Activated naive CD8-positive, alpha-beta T cell treated with anti-CD3 and anti-CD28 coated beads for 36 hours (primary cell): Measurements from ENCODE around the gene ZNF547. TPM values are rescaled to one million over a fixed set of nuclear protein-coding genes. Genes with fewer than 3 reads are reported as not detected.

Experiments
- DNase-seq: peaks from one replicate; pipeline ENCODE4 v3.0.0; 2021
- H3K27ac Mint-ChIP-seq: one replicate; pipeline ENCODE4 v1.8.0; 2022; ENCODE audit warnings: mild to moderate bottlenecking, moderate library complexity, mixed read lengths
- H3K27me3 Mint-ChIP-seq: one replicate; pipeline ENCODE4 v1.8.0; 2022; ENCODE audit warnings: mild to moderate bottlenecking, mixed read lengths
- H3K36me3 Mint-ChIP-seq: one replicate; pipeline ENCODE4 v1.8.0; 2021; ENCODE audit warnings: mild to moderate bottlenecking, mixed read lengths
- H3K4me1 Mint-ChIP-seq: one replicate; pipeline ENCODE4 v1.8.0; 2021; ENCODE audit warnings: mixed read lengths
- H3K4me3 Mint-ChIP-seq: one replicate; pipeline ENCODE4 v1.8.0; 2022; ENCODE audit warnings: mild to moderate bottlenecking, moderate library complexity, mixed read lengths
- H3K9me3 Mint-ChIP-seq: one replicate; pipeline ENCODE4 v1.8.0; 2022; ENCODE audit warnings: mixed read lengths
- total RNA-seq, 2 experiments: library from RNA; stranded (reverse); gene quantifications; one replicate each; pipeline ENCODE4 v1.2.3, GENCODE V29; 2021

Gene ZNF547
- total RNA-seq: 1 to 10 TPM; 1.6 to 1.8 TPM

DNA sequence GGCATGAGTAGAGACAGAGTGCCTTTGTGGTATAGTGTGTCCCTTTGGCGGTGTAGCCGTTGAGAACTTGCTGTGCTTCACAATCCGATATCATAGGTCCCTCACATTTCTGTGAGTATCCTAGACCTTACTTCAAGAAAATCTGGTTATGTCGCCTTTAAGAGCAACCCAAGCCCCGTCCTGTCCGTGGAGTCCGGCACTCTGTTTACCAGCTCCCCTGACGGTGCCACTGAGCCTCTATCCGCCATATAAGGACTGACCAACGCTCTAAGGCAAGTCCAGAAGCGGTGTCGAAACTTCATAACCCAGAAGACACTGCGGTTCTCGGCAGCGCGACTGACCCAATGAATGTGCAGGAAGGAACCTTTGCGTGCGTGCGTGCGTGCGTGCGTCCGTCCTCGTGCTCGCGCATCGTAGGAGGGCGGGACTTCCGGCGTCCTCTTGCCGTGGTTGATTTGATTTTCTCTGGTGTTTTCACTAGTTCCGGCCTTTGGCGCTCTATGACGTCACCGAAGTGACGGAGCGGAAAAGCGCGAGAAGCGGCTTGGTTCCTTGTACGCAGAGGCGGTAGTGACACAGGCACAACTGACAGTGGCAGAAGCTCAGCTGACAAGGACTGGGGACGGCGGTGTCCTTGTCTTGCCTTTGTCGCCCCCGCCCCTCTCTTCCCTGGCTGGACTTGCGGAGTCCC is at the start of gene ZNF547, which contains the start of gene TRAPPC2B:
TSS of gene ZNF547 (plus strand) at position 555 of the 691 bp plus-strand sequence. CDS start 5,005 bp downstream, outside the sequence.
TSS of gene TRAPPC2B (plus strand) at position 555 of the 691 bp plus-strand sequence. CDS start 1,283 bp downstream, outside the sequence.
- Mint-ChIP-seq H3K36me3 (peaks cover 55% of the 10 kb centered on the region), H3K27me3 (no peaks in the 10 kb centered on the region), H3K9me3 (peaks cover 23% of the 10 kb centered on the region), H3K27ac (peak within 1 kb of the TSS; percentile 97), H3K4me3 (peak within 1 kb of the TSS; percentile 91), H3K4me1 (peaks cover 10% of the 10 kb centered on the region)
- DNase-seq: peak; percentile 97

- H3K4me1 Mint-ChIP-seq: peaks cover 2% of the 10 kb centered on the region
- peaks cover 22% of the 10 kb centered on the region for H3K27me3 Mint-ChIP-seq
- H3K9me3 Mint-ChIP-seq: peaks cover 31% of the 10 kb centered on the region
- no peak overlapping the region for H3K27ac Mint-ChIP-seq
- DNase-seq: no peak
- peaks cover 11% of the 10 kb centered on the region for H3K36me3 Mint-ChIP-seq
- H3K4me3 Mint-ChIP-seq: no peak overlapping the region
Measured at GRCh38 chr19:57314146-57314545, 49.2 kb upstream of the ZNF547 start.

- H3K27ac Mint-ChIP-seq: no peak overlapping the region
- H3K4me3 Mint-ChIP-seq: no peak overlapping the region
- H3K27me3 Mint-ChIP-seq: peaks cover 22% of the 10 kb centered on the region
- peaks cover 19% of the 10 kb centered on the region for H3K4me1 Mint-ChIP-seq
- DNase-seq: no peak
- H3K36me3 Mint-ChIP-seq: peaks cover 22% of the 10 kb centered on the region
- peaks cover 26% of the 10 kb centered on the region for H3K9me3 Mint-ChIP-seq
Measured at GRCh38 chr19:57317503-57317902, 45.8 kb upstream of the ZNF547 start.

GRCh38 chr19:57319869-57320179 is 43.5 kb upstream of the ZNF547 start:
- H3K9me3 Mint-ChIP-seq: peaks cover 28% of the 10 kb centered on the region

GRCh38 chr19:57320180-57321084 is 42.9 kb upstream of the ZNF547 start, which contains the start of gene ZNF543:
ZNF543 (plus strand) TSS chr19:57320472; CDS start chr19:57320854, 382 bp downstream.
- H3K4me3 Mint-ChIP-seq: peak within 1 kb of the TSS; percentile 86
- H3K27me3 Mint-ChIP-seq: peaks cover 19% of the 10 kb centered on the region
- DNase-seq: peak; percentile 94
- H3K27ac Mint-ChIP-seq: peak within 1 kb of the TSS; percentile 95
- H3K4me1 Mint-ChIP-seq: peaks cover 23% of the 10 kb centered on the region
- peaks cover 52% of the 10 kb centered on the region for H3K36me3 Mint-ChIP-seq
- peaks cover 24% of the 10 kb centered on the region for H3K9me3 Mint-ChIP-seq

More at GRCh38 chr19:57319869-57320179, 43.5 kb upstream of the ZNF547 start:
- H3K27me3 Mint-ChIP-seq: peaks cover 22% of the 10 kb centered on the region
- peak overlapping the region; percentile 86 for H3K4me3 Mint-ChIP-seq
- H3K36me3 Mint-ChIP-seq: peaks cover 46% of the 10 kb centered on the region
- H3K4me1 Mint-ChIP-seq: peaks cover 23% of the 10 kb centered on the region
- H3K27ac Mint-ChIP-seq: peak overlapping the region; percentile 95
- no peak for DNase-seq

DNA sequence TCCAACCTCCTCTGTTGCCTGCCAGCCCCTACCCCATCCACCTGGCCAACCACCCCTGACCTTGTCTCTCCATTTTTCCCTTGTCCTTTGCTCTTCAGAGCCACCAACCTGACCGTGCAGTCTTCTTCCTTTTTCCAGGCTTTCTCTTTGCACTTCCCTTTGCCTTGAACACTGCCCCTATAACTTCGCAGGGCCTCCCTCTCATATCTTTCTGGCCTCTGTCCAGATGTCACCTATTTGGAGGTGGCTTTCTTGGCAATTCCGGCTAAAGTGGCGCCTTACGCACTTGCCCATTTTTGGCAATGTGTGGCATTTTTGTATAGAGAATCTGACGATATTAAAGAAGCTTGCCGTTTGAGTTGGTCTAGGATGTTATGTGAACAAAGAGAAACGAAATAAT is 42.2 kb upstream of the ZNF547 start:
- peak overlapping the region; percentile 95 for H3K27ac Mint-ChIP-seq
- H3K9me3 Mint-ChIP-seq: peaks cover 22% of the 10 kb centered on the region
- DNase-seq: no peak
- peaks cover 57% of the 10 kb centered on the region for H3K36me3 Mint-ChIP-seq
- peak overlapping the region; percentile 86 for H3K4me3 Mint-ChIP-seq
- peaks cover 14% of the 10 kb centered on the region for H3K27me3 Mint-ChIP-seq
- peaks cover 23% of the 10 kb centered on the region for H3K4me1 Mint-ChIP-seq

- Mint-ChIP-seq H3K27me3 (peaks cover 11% of the 10 kb centered on the region), H3K27ac (peak overlapping the region; percentile 63), H3K9me3 (peaks cover 23% of the 10 kb centered on the region)
Measured at GRCh38 chr19:57321751-57322150, 41.6 kb upstream of the ZNF547 start.

DNA sequence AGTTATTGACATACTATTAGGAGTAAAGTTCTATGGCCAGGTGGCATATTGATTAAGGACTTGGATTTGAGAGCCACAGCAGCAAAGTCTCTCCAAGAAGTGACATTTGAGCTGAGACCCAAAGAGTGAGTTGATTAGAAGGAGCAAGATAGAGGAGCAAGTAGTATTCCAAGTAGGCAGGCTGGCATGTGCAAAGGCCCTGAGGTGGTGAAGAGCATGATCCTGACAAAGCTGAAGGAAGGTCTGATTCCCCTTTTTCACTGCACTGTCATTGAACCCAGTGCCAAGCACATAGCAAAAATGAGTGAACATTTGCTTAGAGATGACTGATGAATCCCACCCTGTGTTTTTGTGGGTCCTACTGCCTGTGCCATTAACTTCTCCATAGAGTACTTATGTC is 38.4 kb upstream of the ZNF547 start:
- no peak overlapping the region for H3K4me3 Mint-ChIP-seq

More at GRCh38 chr19:57321751-57322150, 41.6 kb upstream of the ZNF547 start:
- Mint-ChIP-seq H3K4me3 (peak overlapping the region; percentile 86), H3K36me3 (peaks cover 61% of the 10 kb centered on the region), H3K4me1 (peaks cover 23% of the 10 kb centered on the region)
- DNase-seq: no peak

DNA sequence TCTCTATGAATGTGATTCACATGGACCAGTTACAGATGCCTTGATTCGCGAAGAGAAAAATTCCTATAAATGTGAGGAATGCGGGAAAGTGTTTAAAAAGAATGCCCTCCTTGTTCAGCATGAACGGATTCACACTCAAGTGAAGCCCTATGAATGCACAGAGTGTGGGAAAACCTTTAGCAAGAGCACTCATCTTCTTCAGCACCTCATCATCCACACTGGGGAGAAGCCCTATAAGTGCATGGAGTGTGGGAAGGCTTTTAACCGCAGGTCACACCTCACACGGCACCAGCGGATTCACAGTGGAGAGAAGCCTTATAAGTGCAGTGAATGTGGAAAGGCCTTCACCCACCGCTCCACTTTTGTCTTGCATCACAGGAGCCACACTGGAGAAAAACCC is 35.4 kb upstream of the ZNF547 start:
- no peak overlapping the region for H3K4me3 Mint-ChIP-seq
- peaks cover 94% of the 10 kb centered on the region for H3K36me3 Mint-ChIP-seq
- H3K27ac Mint-ChIP-seq: no peak overlapping the region
- H3K4me1 Mint-ChIP-seq: no peaks in the 10 kb centered on the region
- H3K9me3 Mint-ChIP-seq: peaks cover 49% of the 10 kb centered on the region
- no peak for DNase-seq
- no peaks in the 10 kb centered on the region for H3K27me3 Mint-ChIP-seq

More for the DNA sequence above, 38.4 kb upstream of the ZNF547 start:
- peaks cover 48% of the 10 kb centered on the region for H3K9me3 Mint-ChIP-seq
- peaks cover 17% of the 10 kb centered on the region for H3K4me1 Mint-ChIP-seq
- H3K36me3 Mint-ChIP-seq: peaks cover 91% of the 10 kb centered on the region
- DNase-seq: no peak
- H3K27ac Mint-ChIP-seq: no peak overlapping the region
- H3K27me3 Mint-ChIP-seq: no peaks in the 10 kb centered on the region

GRCh38 chr19:57334191-57334590 is 29.2 kb upstream of the ZNF547 start:
- no peaks in the 10 kb centered on the region for H3K27me3 Mint-ChIP-seq
- no peaks in the 10 kb centered on the region for H3K4me1 Mint-ChIP-seq
- no peak overlapping the region for H3K4me3 Mint-ChIP-seq
- H3K9me3 Mint-ChIP-seq: peaks cover 39% of the 10 kb centered on the region
- peaks cover 62% of the 10 kb centered on the region for H3K36me3 Mint-ChIP-seq
- no peak for DNase-seq
- H3K27ac Mint-ChIP-seq: no peak overlapping the region

DNA sequence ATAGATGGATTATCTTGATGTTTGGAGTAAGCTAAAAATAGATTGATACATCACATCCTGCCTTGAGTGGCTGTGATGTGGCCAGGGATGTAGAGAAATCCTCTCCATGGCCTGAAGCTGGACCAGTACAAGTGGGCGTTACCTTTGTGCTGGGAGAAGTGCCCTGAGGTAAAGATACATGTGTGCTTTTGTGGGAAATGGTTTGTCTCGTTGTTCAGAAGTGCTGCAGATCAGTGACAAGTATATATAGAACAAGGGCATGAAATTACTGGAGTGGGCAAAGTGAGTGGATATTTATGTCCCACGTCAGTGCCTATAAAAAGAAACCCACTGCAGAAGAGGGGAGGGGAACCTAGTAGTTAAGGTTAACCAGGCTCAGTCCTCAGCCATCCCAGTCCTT is 24.5 kb upstream of the ZNF547 start:
- Mint-ChIP-seq H3K9me3 (peaks cover 33% of the 10 kb centered on the region), H3K4me1 (no peaks in the 10 kb centered on the region), H3K36me3 (peaks cover 23% of the 10 kb centered on the region), H3K4me3 (no peak overlapping the region), H3K27ac (no peak overlapping the region), H3K27me3 (no peaks in the 10 kb centered on the region)
- no peak for DNase-seq

- H3K27me3 Mint-ChIP-seq: no peaks in the 10 kb centered on the region
- no peak for DNase-seq
- no peak overlapping the region for H3K27ac Mint-ChIP-seq
- no peak overlapping the region for H3K4me3 Mint-ChIP-seq
- no peaks in the 10 kb centered on the region for H3K4me1 Mint-ChIP-seq
- H3K36me3 Mint-ChIP-seq: peaks cover 6% of the 10 kb centered on the region
- peaks cover 16% of the 10 kb centered on the region for H3K9me3 Mint-ChIP-seq
Measured at GRCh38 chr19:57342582-57342981, 20.8 kb upstream of the ZNF547 start.

DNA sequence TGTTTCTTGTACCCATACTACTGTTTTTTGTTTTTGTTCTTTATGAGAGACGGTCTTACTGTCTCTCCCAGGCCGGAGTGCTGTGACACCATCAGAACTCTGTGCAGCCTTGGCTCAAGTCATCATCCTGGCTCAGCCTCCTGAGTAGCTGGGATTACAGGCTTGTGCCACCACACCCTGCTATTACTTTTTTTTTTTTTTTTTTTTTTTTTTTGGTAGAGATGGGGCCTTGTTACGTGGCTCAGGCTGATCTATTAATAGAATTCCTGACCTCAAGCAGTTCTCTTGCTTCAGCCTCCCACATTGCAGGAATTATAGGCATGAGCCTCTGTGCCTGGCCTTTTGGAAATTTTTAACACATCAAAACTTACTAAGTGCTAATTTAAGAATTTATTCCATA is 15.2 kb upstream of the ZNF547 start:
- Mint-ChIP-seq H3K4me1 (peaks cover 18% of the 10 kb centered on the region), H3K27me3 (no peaks in the 10 kb centered on the region), H3K9me3 (peaks cover 14% of the 10 kb centered on the region), H3K4me3 (no peak overlapping the region), H3K27ac (no peak overlapping the region), H3K36me3 (peaks cover 26% of the 10 kb centered on the region)
- no peak for DNase-seq

GRCh38 chr19:57350877-57351805 is 12.2 kb upstream of the ZNF547 start, which contains the start of gene ZNF304:
ZNF304 (plus strand) TSS chr19:57351271; CDS start chr19:57351665, 394 bp downstream.
- DNase-seq: peak; percentile 86
- Mint-ChIP-seq H3K9me3 (peaks cover 36% of the 10 kb centered on the region), H3K27ac (peak within 1 kb of the TSS; percentile 92), H3K27me3 (no peaks in the 10 kb centered on the region), H3K36me3 (peaks cover 56% of the 10 kb centered on the region), H3K4me1 (peaks cover 23% of the 10 kb centered on the region), H3K4me3 (peak within 1 kb of the TSS; percentile 87)
